Medulla oblongata (tissue), 1 donor: ENCODE results near the gene GNG12.

Experiments used
- DNase-seq: peaks from one replicate; pipeline ENCODE4 v3.0.0-alpha.2; 2015; ENCODE audit errors: extremely low spot score

Gene GNG12

GRCh38 chr1:67815303-67816094, 17.8 kb downstream of the GNG12 start:
- no peak for DNase-seq

- DNase-seq, result peak; percentile 35
Observed at GRCh38 chr1:67814121-67814772, 19.0 kb downstream of the GNG12 start.

GRCh38 chr1:67812226-67812625, 21.0 kb downstream of the GNG12 start:
- no peak for DNase-seq

- no peak for DNase-seq
Observed at GRCh38 chr1:67811781-67812180, 21.5 kb downstream of the GNG12 start.

- no peak for DNase-seq
Observed at GRCh38 chr1:67809887-67810286, 23.4 kb downstream of the GNG12 start.

GRCh38 chr1:67807282-67807681, 26.0 kb downstream of the GNG12 start:
- no peak for DNase-seq

- no peak for DNase-seq
Observed at GRCh38 chr1:67804710-67805109, 28.6 kb downstream of the GNG12 start.

GRCh38 chr1:67803380-67804279, 29.6 kb downstream of the GNG12 start:
- no peak for DNase-seq

GRCh38 chr1:67802565-67802964, 30.7 kb downstream of the GNG12 start:
- DNase-seq, result no peak

GRCh38 chr1:67801903-67802302, 31.4 kb downstream of the GNG12 start:
- no peak for DNase-seq

- no peak for DNase-seq
Observed at GRCh38 chr1:67795179-67795912, 37.9 kb downstream of the GNG12 start.

GRCh38 chr1:67793562-67793961, 39.7 kb downstream of the GNG12 start:
- DNase-seq, result no peak

GRCh38 chr1:67792741-67793458, 40.4 kb downstream of the GNG12 start:
- DNase-seq, result peak; percentile 69

GRCh38 chr1:67792103-67792502, 41.2 kb downstream of the GNG12 start:
- DNase-seq, result no peak

GRCh38 chr1:67791686-67792085, 41.6 kb downstream of the GNG12 start:
- no peak for DNase-seq

- no peak for DNase-seq
Observed at GRCh38 chr1:67791261-67791660, 42.0 kb downstream of the GNG12 start.

- DNase-seq, result no peak
Observed at GRCh38 chr1:67790201-67790692, 43.0 kb downstream of the GNG12 start.

- no peak for DNase-seq
Observed at GRCh38 chr1:67789551-67789950, 43.7 kb downstream of the GNG12 start.

GRCh38 chr1:67788904-67789303, 44.4 kb downstream of the GNG12 start:
- DNase-seq, result no peak

GRCh38 chr1:67788238-67788790, 45.0 kb downstream of the GNG12 start:
- DNase-seq, result no peak
